Activated naive CD8-positive, alpha-beta T cell treated with anti-CD3 and anti-CD28 coated beads, Interleukin-2, amount 10 ng/mL, durations not matched to agents 7 days and 5 days (primary cell): ENCODE data around the gene ANKS1B. TPM values are rescaled to one million over a fixed set of nuclear protein-coding genes. Genes with fewer than 3 reads are reported as not detected.

Experiments
- ATAC-seq: fragments of 150-1000 bp; cut with Tn5 transposase; one replicate; pipeline ENCODE4 v1.10.0; 2021; ENCODE audit warnings: low read depth, moderate library complexity
- POLR2A ChIA-PET: fragments of 350-600 bp; sonication (Branson Sonifier 250); formaldehyde crosslinking; loops from one replicate; lab custom pipeline; 2021; ENCODE audit warnings: antibody characterized with exemption; lab: Charles Lee
- DNase-seq: peaks from one replicate; pipeline ENCODE4 v3.0.0; 2021
- H3K27ac Mint-ChIP-seq: one replicate; pipeline ENCODE4 v1.8.0; 2022; ENCODE audit warnings: mild to moderate bottlenecking, mixed read lengths
- H3K27me3 Mint-ChIP-seq: one replicate; pipeline ENCODE4 v1.8.0; 2022; ENCODE audit warnings: mild to moderate bottlenecking, moderate library complexity, mixed read lengths
- H3K36me3 Mint-ChIP-seq: one replicate; pipeline ENCODE4 v1.8.0; 2021; ENCODE audit warnings: mild to moderate bottlenecking, mixed read lengths
- H3K4me1 Mint-ChIP-seq: one replicate; pipeline ENCODE4 v1.8.0; 2021; ENCODE audit warnings: mixed read lengths
- H3K4me3 Mint-ChIP-seq: one replicate; pipeline ENCODE4 v1.8.0; 2022; ENCODE audit warnings: mild to moderate bottlenecking, moderate library complexity, mixed read lengths
- H3K9me3 Mint-ChIP-seq: one replicate; pipeline ENCODE4 v1.8.0; 2021; ENCODE audit warnings: mixed read lengths
- total RNA-seq, 2 experiments: library from RNA; stranded (reverse); gene quantifications; one replicate each; pipeline ENCODE4 v1.2.3, GENCODE V29; 2021

The ANKS1B gene
- total RNA-seq, 2 experiments from 2014 or later: not detected

DNA sequence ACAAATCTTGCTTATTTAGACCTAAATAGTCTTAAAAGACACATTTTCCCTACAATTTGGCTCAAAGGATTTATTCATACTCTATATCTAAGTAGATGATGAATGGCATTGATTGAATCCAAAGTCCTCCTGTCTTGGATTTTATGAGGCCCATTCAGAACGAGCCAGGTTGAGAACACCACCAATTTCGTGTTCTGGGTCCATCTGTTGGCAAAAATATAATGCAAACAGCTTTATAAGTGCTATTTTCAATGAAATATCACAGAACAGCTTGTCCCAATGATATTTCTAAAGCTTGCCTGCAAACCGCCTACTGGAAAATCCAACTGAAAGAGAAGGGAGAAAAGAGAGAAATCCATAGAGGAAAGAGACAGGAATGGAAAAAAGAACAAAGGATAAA, 542.0 kb downstream of the ANKS1B start:
- Mint-ChIP-seq H3K27ac (no peak overlapping the region), H3K4me3 (no peak overlapping the region), H3K36me3 (no peaks in the 10 kb centered on the region), H3K4me1 (no peaks in the 10 kb centered on the region), H3K9me3 (peaks cover 2% of the 10 kb centered on the region), H3K27me3 (no peaks in the 10 kb centered on the region)
- POLR2A ChIA-PET: no interaction called here
- no peak for ATAC-seq
- no peak for DNase-seq

DNA sequence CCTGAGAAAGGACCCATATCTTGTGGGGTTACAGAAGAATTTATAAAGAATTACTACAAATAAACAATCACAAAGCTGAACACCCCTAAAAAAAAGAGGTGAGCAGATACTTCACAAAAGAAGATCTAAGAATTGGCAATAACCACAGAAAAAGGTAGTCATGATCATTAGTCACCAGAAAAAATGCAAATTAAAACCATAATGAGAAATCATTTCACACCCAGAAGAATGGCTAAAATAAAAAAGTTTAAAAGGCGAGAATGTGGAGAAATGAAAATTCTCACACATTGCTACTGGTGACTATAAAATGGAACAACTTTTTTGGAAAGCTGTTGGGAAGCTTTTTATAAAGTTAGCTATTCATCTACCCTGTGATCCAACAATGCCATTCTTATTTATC, 545.3 kb downstream of the ANKS1B start:
- DNase-seq: no peak
- no peaks in the 10 kb centered on the region for H3K36me3 Mint-ChIP-seq

DNA sequence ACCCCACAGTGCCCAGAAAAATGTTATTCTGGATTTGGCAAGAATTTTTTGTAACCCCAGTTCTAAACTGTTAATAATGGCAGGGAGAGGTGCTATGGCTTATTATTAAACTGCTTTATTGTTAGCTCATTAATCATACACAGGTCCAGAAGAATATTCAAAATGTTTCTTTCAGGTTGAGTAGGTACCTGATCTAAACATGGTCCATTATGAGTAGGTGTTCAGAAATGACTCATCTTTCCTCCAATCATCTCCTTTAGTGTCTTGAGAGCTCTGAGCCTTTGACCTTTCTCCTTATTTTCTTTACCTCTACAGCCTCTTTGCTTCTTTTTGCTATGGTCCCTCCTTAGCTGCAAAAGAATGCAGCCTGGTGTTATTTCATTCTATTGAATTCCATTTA, 548.2 kb downstream of the ANKS1B start:
- H3K36me3 Mint-ChIP-seq: no peaks in the 10 kb centered on the region
- DNase-seq: no peak
- no peaks in the 10 kb centered on the region for H3K4me1 Mint-ChIP-seq
- H3K9me3 Mint-ChIP-seq: peaks cover 6% of the 10 kb centered on the region
- POLR2A ChIA-PET: no interaction called here
- no peak overlapping the region for H3K27ac Mint-ChIP-seq
- ATAC-seq: no peak
- no peak overlapping the region for H3K4me3 Mint-ChIP-seq
- H3K27me3 Mint-ChIP-seq: no peaks in the 10 kb centered on the region

More for the DNA sequence above, 545.3 kb downstream of the ANKS1B start:
- no peak overlapping the region for H3K4me3 Mint-ChIP-seq
- peaks cover 2% of the 10 kb centered on the region for H3K9me3 Mint-ChIP-seq
- no peaks in the 10 kb centered on the region for H3K4me1 Mint-ChIP-seq
- no peak for ATAC-seq
- POLR2A ChIA-PET: no interaction called here
- H3K27ac Mint-ChIP-seq: no peak overlapping the region
- H3K27me3 Mint-ChIP-seq: no peaks in the 10 kb centered on the region

GRCh38 chr12:99435095-99435791, 549.5 kb downstream of the ANKS1B start:
- no peaks in the 10 kb centered on the region for H3K36me3 Mint-ChIP-seq
- no peak overlapping the region for H3K4me3 Mint-ChIP-seq
- DNase-seq: no peak
- peaks cover 6% of the 10 kb centered on the region for H3K9me3 Mint-ChIP-seq
- no peaks in the 10 kb centered on the region for H3K27me3 Mint-ChIP-seq
- H3K27ac Mint-ChIP-seq: no peak overlapping the region
- no peak for ATAC-seq
- no peaks in the 10 kb centered on the region for H3K4me1 Mint-ChIP-seq
- POLR2A ChIA-PET: no interaction called here

DNA sequence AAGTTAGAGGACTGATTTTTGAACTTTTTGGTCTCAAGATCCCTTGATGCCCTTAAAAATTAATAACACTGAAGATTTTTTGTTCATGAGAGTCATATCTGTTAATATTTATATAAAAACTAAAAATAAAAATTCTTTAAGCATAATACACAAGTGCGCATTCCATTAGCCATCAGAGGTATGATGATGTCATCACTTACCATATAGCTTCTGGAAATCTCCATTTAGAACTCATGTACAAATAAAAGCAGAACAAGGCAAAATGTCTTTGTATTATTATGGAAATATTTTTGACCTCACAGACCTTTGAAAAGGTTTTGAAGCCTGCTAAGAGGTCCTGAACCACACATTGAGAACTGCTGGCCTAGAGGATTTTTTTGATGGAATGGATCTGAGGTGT, 551.6 kb downstream of the ANKS1B start:
- Mint-ChIP-seq H3K27ac (no peak overlapping the region), H3K9me3 (peaks cover 6% of the 10 kb centered on the region), H3K27me3 (no peaks in the 10 kb centered on the region), H3K4me1 (no peaks in the 10 kb centered on the region), H3K4me3 (no peak overlapping the region), H3K36me3 (no peaks in the 10 kb centered on the region)
- POLR2A ChIA-PET: no interaction called here
- ATAC-seq: no peak
- DNase-seq: no peak

GRCh38 chr12:99431203-99431602, 553.5 kb downstream of the ANKS1B start:
- Mint-ChIP-seq H3K36me3 (no peaks in the 10 kb centered on the region), H3K27me3 (no peaks in the 10 kb centered on the region), H3K27ac (no peak overlapping the region), H3K9me3 (peaks cover 8% of the 10 kb centered on the region), H3K4me1 (no peaks in the 10 kb centered on the region), H3K4me3 (no peak overlapping the region)
- DNase-seq (no peak), ATAC-seq (no peak)
- POLR2A ChIA-PET: no interaction called here

DNA sequence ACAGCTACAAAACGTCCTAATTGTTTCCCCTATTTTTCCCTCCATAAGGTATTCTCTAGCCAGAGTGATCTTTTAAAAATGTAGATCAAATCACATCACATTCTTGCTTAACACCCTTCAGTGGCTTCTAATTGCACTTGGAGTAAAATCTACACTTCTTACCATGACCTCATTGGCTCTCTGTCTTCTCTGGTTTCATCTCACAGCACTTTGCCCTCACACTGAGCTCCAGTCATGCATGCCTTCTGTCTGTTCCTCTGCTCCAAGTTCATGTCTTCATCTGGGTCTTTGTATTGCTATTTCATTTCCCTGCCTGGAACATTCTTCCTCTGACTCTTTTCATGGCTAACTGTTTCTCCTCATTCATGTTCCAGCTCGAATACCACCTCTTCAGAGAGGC, 557.6 kb downstream of the ANKS1B start:
- ATAC-seq: no peak
- no peaks in the 10 kb centered on the region for H3K36me3 Mint-ChIP-seq
- H3K9me3 Mint-ChIP-seq: peaks cover 11% of the 10 kb centered on the region
- no peak overlapping the region for H3K27ac Mint-ChIP-seq
- H3K4me3 Mint-ChIP-seq: no peak overlapping the region
- no peaks in the 10 kb centered on the region for H3K4me1 Mint-ChIP-seq
- no peaks in the 10 kb centered on the region for H3K27me3 Mint-ChIP-seq
- DNase-seq: no peak
- POLR2A ChIA-PET: no interaction called here

GRCh38 chr12:99418379-99418778, 566.4 kb downstream of the ANKS1B start:
- H3K36me3 Mint-ChIP-seq: no peaks in the 10 kb centered on the region
- H3K9me3 Mint-ChIP-seq: peaks cover 7% of the 10 kb centered on the region
- no peak overlapping the region for H3K27ac Mint-ChIP-seq
- no peak overlapping the region for H3K4me3 Mint-ChIP-seq
- ATAC-seq (no peak), DNase-seq (no peak)
- POLR2A ChIA-PET: no interaction called here
- no peaks in the 10 kb centered on the region for H3K27me3 Mint-ChIP-seq
- no peaks in the 10 kb centered on the region for H3K4me1 Mint-ChIP-seq

DNA sequence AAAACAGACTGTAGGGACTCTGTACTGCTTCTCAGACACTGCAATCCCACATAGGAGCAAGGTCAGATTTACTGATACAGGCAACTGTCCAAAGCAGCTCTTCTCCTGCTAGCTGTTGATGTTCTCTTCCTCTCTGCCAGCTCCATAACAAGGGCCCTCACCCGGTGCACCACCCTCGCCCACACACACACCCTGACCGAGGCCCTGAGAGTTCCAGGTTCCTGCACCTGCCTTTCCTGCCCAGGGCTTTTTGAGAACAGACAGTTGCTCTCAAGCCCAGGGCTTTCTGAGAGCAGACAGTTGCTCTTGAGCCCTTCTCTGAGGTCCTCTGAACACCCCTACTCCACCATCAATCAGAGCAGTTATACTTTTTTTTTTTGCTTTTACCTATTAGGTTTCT, 571.0 kb downstream of the ANKS1B start:
- POLR2A ChIA-PET: no interaction called here
- no peaks in the 10 kb centered on the region for H3K4me1 Mint-ChIP-seq
- ATAC-seq (no peak), DNase-seq (no peak)
- peaks cover 3% of the 10 kb centered on the region for H3K9me3 Mint-ChIP-seq
- no peak overlapping the region for H3K27ac Mint-ChIP-seq
- H3K36me3 Mint-ChIP-seq: no peaks in the 10 kb centered on the region
- H3K27me3 Mint-ChIP-seq: no peaks in the 10 kb centered on the region
- H3K4me3 Mint-ChIP-seq: no peak overlapping the region

DNA sequence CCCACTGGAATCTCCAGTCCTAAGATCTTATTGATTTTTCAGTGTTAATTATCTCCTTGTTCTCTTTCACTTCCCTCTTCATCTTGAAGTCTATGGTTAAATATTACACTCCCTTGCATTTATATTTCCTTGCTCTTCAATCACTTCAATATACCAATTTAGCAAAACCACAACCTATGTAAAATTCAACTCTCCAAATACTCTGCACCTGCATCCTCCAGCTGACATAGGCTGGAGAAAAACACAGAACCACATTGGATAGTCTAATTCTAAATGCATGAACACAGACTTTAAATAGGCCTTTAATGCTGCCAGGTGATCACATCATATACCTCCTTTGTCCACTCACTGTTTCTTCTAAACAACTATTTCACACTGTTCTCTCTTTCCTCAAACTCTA, 591.0 kb downstream of the ANKS1B start:
- Mint-ChIP-seq H3K27me3 (no peaks in the 10 kb centered on the region), H3K36me3 (no peaks in the 10 kb centered on the region), H3K4me3 (no peak overlapping the region), H3K4me1 (no peaks in the 10 kb centered on the region), H3K27ac (no peak overlapping the region), H3K9me3 (no peaks in the 10 kb centered on the region)
- DNase-seq (no peak), ATAC-seq (no peak)
- POLR2A ChIA-PET: no interaction called here

DNA sequence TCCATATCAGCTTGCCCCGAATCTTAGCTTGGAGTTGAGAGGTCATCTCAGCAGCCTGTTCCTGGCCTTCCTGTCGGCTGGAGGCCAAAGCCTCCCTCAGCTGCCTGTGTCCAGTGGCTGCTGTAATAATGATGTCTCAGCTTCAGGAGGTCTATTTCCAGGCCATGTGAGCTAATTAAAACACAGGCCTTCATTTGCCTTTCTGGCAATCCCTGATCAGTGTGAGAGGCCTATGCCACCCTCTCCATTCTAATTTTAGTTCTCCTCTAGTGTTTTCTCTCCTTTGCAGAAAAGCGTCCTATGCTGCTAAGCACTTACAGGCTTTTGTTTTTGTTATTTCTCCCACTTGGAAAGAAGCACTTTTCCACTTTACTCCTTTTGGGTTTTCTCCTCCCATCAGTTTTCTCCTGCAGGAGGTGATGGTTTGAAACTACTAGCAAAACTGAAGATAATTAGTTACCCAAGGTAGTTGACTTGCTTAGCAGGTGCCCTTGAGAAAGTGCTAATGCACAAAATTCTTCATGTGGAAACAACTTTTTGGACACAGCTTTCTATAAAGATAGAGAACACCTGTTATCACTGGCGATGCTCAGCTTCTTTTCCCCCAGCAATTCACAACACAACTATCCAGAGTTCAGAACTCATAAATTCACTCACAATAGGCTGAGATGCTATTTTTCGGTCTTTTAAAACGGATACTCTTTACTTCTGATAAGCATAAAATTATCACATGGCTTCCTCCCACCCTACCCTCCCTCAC, 592.5 kb downstream of the ANKS1B start:
- Mint-ChIP-seq H3K27me3 (no peaks in the 10 kb centered on the region), H3K4me3 (no peak overlapping the region), H3K27ac (no peak overlapping the region), H3K9me3 (no peaks in the 10 kb centered on the region), H3K4me1 (no peaks in the 10 kb centered on the region), H3K36me3 (no peaks in the 10 kb centered on the region)
- ATAC-seq: no peak
- POLR2A ChIA-PET: no interaction called here
- DNase-seq: no peak

DNA sequence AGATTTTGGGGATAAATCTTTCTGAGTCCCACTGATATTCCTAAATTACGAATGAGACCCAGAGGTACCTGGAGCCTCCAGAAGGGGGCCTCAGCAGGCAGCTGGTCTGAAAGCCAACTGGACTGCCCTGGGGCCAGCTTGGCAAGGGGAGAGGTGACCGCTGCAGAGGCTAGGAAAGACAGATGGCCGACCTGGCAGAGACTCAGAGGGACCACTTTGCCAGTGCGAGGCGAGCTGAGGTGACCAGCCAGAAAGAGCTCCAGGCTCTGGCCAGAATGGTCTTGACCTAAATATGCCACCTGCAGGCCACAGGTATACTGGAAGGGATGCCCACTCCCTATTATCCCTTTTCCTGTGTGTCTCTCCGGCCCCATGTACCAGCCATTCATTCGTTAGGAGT, 594.0 kb downstream of the ANKS1B start:
- Mint-ChIP-seq H3K4me1 (no peaks in the 10 kb centered on the region), H3K27me3 (no peaks in the 10 kb centered on the region), H3K36me3 (no peaks in the 10 kb centered on the region), H3K9me3 (no peaks in the 10 kb centered on the region), H3K4me3 (no peak overlapping the region), H3K27ac (no peak overlapping the region)
- POLR2A ChIA-PET: no interaction called here
- no peak for ATAC-seq
- DNase-seq: no peak

- ATAC-seq: no peak
- H3K4me1 Mint-ChIP-seq: no peaks in the 10 kb centered on the region
- no peaks in the 10 kb centered on the region for H3K27me3 Mint-ChIP-seq
- no peaks in the 10 kb centered on the region for H3K36me3 Mint-ChIP-seq
- no peak overlapping the region for H3K27ac Mint-ChIP-seq
- POLR2A ChIA-PET: no interaction called here
- DNase-seq: no peak
- H3K9me3 Mint-ChIP-seq: no peaks in the 10 kb centered on the region
- H3K4me3 Mint-ChIP-seq: no peak overlapping the region
Observed at GRCh38 chr12:99389751-99390150, 595.0 kb downstream of the ANKS1B start.

GRCh38 chr12:99388671-99389195, 596.0 kb downstream of the ANKS1B start:
- no peak for ATAC-seq
- H3K36me3 Mint-ChIP-seq: no peaks in the 10 kb centered on the region
- DNase-seq: no peak
- no peaks in the 10 kb centered on the region for H3K4me1 Mint-ChIP-seq
- POLR2A ChIA-PET: no interaction called here
- no peaks in the 10 kb centered on the region for H3K9me3 Mint-ChIP-seq
- H3K27ac Mint-ChIP-seq: no peak overlapping the region
- no peak overlapping the region for H3K4me3 Mint-ChIP-seq
- no peaks in the 10 kb centered on the region for H3K27me3 Mint-ChIP-seq
